GM12878 (cell line): Measurements from ENCODE around the gene CLNK. TPM values are rescaled to one million over a fixed set of nuclear protein-coding genes. Genes with fewer than 3 reads are reported as not detected.

Experiments used
- MTA3 ChIP-seq: IDR thresholded peaks from 2 replicates; pipeline ENCODE4 v1.6.1; 2012; ENCODE audit warnings: low read length, inconsistent platforms, borderline replicate concordance
- polyA plus RNA-seq, 11 experiments: library from polyadenylated mRNA; depleted of rRNA in 4 of 11; unstranded in 6 of 11; stranded (reverse) in 5 of 11; fragments of >200 nt; fragmentation: Nextera tagmentation in 4 of 11; fragmentation: Illumina TruSeq in 1 of 11; extraction: Ambion mirVana in 4 of 11; extraction: Trizol in 1 of 11; gene quantifications; 1 replicate in 1 of 11; 2 replicates in 10 of 11; pipeline versions ENCODE4 v1.2.1 to v1.2.3, GENCODE V29; 2011 to 2016; ENCODE audit warnings: inconsistent platforms in 2 of 11, missing spikeins in 2 of 11, low read depth in 1 of 11
- total RNA-seq, 4 experiments: library from RNA; depleted of rRNA in 3 of 4; stranded (reverse); fragments of >200 nt in 3 of 4; fragmentation: Illumina TruSeq in 1 of 4; extraction: Trizol in 1 of 4; gene quantifications; 2 replicates each; pipeline versions ENCODE4 v1.2.1 to v1.2.3, GENCODE V29; 2013 to 2021
- TF ChIP-seq, protein P1 (sequence below): IDR thresholded peaks from 2 replicates; pipeline ENCODE4 v1.6.1; 2012; ENCODE audit warnings: improper control_type of control experiment, low read depth, low read length; ENCODE audit not compliant: insufficient replicate concordance
- TF ChIP-seq, protein P2 (sequence below): fragments of 450-650 bp; IDR thresholded peaks from 2 replicates; pipeline ENCODE4 v1.6.1; 2014; ENCODE audit warnings: mild to moderate bottlenecking
- TF ChIP-seq, protein P3 (sequence below): fragments of 450-650 bp; conservative IDR thresholded peaks from 2 replicates; pipeline ENCODE4 v1.6.1; 2017; ENCODE audit warnings: mild to moderate bottlenecking, moderate library complexity

The CLNK gene
- total and polyA plus RNA-seq, 10 of the 15 experiments (the other 5 are each of a cell fraction or from before 2014, with no cell fraction given): 2.1 to 14.3 (median 2.7) TPM

DNA sequence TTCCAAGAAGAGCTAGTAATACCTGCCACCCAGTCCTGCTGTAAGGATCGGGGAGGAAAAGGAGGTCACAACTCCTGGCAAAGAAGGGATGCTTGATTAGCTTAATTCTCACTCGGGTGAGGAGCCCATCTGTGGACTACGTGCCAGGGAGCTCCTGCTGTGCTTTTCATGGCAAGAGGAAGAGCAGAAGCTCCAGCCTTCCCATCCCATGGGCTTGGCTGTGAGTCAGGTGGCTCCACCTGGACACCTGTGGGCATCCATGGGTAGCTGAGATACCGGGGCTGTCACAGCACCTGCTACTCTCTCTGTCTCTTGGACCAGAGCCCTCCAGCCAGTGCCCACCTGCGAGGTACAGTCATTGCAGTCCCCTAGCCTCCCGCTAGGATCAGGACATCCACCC is 18.0 kb downstream of the CLNK start (continued):
- TF ChIP-seq, protein P1, sequence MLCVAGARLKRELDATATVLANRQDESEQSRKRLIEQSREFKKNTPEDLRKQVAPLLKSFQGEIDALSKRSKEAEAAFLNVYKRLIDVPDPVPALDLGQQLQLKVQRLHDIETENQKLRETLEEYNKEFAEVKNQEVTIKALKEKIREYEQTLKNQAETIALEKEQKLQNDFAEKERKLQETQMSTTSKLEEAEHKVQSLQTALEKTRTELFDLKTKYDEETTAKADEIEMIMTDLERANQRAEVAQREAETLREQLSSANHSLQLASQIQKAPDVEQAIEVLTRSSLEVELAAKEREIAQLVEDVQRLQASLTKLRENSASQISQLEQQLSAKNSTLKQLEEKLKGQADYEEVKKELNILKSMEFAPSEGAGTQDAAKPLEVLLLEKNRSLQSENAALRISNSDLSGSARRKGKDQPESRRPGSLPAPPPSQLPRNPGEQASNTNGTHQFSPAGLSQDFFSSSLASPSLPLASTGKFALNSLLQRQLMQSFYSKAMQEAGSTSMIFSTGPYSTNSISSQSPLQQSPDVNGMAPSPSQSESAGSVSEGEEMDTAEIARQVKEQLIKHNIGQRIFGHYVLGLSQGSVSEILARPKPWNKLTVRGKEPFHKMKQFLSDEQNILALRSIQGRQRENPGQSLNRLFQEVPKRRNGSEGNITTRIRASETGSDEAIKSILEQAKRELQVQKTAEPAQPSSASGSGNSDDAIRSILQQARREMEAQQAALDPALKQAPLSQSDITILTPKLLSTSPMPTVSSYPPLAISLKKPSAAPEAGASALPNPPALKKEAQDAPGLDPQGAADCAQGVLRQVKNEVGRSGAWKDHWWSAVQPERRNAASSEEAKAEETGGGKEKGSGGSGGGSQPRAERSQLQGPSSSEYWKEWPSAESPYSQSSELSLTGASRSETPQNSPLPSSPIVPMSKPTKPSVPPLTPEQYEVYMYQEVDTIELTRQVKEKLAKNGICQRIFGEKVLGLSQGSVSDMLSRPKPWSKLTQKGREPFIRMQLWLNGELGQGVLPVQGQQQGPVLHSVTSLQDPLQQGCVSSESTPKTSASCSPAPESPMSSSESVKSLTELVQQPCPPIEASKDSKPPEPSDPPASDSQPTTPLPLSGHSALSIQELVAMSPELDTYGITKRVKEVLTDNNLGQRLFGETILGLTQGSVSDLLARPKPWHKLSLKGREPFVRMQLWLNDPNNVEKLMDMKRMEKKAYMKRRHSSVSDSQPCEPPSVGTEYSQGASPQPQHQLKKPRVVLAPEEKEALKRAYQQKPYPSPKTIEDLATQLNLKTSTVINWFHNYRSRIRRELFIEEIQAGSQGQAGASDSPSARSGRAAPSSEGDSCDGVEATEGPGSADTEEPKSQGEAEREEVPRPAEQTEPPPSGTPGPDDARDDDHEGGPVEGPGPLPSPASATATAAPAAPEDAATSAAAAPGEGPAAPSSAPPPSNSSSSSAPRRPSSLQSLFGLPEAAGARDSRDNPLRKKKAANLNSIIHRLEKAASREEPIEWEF: no peak
- no peak for TF ChIP-seq MTA3
- TF ChIP-seq, protein P2, sequence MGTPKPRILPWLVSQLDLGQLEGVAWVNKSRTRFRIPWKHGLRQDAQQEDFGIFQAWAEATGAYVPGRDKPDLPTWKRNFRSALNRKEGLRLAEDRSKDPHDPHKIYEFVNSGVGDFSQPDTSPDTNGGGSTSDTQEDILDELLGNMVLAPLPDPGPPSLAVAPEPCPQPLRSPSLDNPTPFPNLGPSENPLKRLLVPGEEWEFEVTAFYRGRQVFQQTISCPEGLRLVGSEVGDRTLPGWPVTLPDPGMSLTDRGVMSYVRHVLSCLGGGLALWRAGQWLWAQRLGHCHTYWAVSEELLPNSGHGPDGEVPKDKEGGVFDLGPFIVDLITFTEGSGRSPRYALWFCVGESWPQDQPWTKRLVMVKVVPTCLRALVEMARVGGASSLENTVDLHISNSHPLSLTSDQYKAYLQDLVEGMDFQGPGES: no peak
- TF ChIP-seq, protein P3, sequence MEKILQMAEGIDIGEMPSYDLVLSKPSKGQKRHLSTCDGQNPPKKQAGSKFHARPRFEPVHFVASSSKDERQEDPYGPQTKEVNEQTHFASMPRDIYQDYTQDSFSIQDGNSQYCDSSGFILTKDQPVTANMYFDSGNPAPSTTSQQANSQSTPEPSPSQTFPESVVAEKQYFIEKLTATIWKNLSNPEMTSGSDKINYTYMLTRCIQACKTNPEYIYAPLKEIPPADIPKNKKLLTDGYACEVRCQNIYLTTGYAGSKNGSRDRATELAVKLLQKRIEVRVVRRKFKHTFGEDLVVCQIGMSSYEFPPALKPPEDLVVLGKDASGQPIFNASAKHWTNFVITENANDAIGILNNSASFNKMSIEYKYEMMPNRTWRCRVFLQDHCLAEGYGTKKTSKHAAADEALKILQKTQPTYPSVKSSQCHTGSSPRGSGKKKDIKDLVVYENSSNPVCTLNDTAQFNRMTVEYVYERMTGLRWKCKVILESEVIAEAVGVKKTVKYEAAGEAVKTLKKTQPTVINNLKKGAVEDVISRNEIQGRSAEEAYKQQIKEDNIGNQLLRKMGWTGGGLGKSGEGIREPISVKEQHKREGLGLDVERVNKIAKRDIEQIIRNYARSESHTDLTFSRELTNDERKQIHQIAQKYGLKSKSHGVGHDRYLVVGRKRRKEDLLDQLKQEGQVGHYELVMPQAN: no peak
